Spleen (tissue), 13 donors: ENCODE results near the gene SUPT5H. TPM values are rescaled to one million over a fixed set of nuclear protein-coding genes. Genes with fewer than 3 reads are reported as not detected.

Experiments
- DNase-seq: peaks from one replicate; pipeline ENCODE4 v3.0.0-alpha.2; 2020
- H3K27ac ChIP-seq, 8 donors: fragments of 200-600 bp; sonication (generic) in 7 of 8; 1 replicate in 4 of 8; 2 replicates in 4 of 8; pipeline versions ENCODE4 v1.5.0 to v1.8.0; 2016 to 2021; ENCODE audit warnings: inconsistent platforms in 4 of 8, mild to moderate bottlenecking in 4 of 8, moderate library complexity in 1 of 8
- H3K27me3 ChIP-seq, 7 donors: fragments of 200-600 bp; sonication (generic) in 6 of 7; replicated peaks in 1 of 7; 1 replicate in 4 of 7; 2 replicates in 3 of 7; pipeline versions ENCODE4 v1.5.0 to v1.8.0; 2016 to 2021; ENCODE audit warnings: inconsistent platforms in 3 of 7, mild to moderate bottlenecking in 1 of 7
- H3K36me3 ChIP-seq, 6 donors: fragments of 200-600 bp; sonication (generic) in 5 of 6; 1 replicate in 4 of 6; 2 replicates in 2 of 6; pipeline versions ENCODE4 v1.5.0 to v1.8.0; 2016 to 2021; ENCODE audit warnings: inconsistent platforms in 2 of 6
- H3K4me1 ChIP-seq, 6 donors: fragments of 200-600 bp; sonication (generic) in 5 of 6; 1 replicate in 3 of 6; 2 replicates in 3 of 6; pipeline versions ENCODE4 v1.5.0 to v1.8.0; 2016 to 2021; ENCODE audit warnings: inconsistent platforms in 3 of 6
- H3K4me3 ChIP-seq, 8 donors: fragments of 200-600 bp; sonication (generic) in 7 of 8; 1 replicate in 4 of 8; 2 replicates in 4 of 8; pipeline versions ENCODE4 v1.5.0 to v1.8.0; 2016 to 2021; ENCODE audit warnings: inconsistent platforms in 4 of 8, mild to moderate bottlenecking in 4 of 8, moderate library complexity in 2 of 8
- H3K9me3 ChIP-seq, 8 donors: fragments of 200-600 bp; sonication (generic) in 7 of 8; 1 replicate in 4 of 8; 2 replicates in 4 of 8; pipeline versions ENCODE4 v1.5.0 to v1.8.0; 2016 to 2021; ENCODE audit warnings: inconsistent platforms in 4 of 8
- CTCF ChIP-seq, 11 experiments: fragments of 200-600 bp in 7 of 11; fragments of 450-650 bp in 4 of 11; sonication (generic) in 4 of 11; IDR thresholded peaks in 8 of 11; conservative IDR thresholded peaks in 3 of 11; 1 replicate in 7 of 11; 2 replicates in 4 of 11; pipeline versions ENCODE4 v1.4.0 to v1.8.0; 2016 to 2021; ENCODE audit warnings: antibody characterized with exemption in 11 of 11, inconsistent platforms in 4 of 11, mild to moderate bottlenecking in 1 of 11
- POLR2A ChIP-seq, 3 donors: fragments of 450-650 bp; IDR thresholded peaks; one replicate each; pipeline ENCODE4 v1.5.1; 2017; ENCODE audit warnings: antibody characterized with exemption in 3 of 3, mild to moderate bottlenecking in 1 of 3
- POLR2AphosphoS5 ChIP-seq, 3 donors: sonication (generic); formaldehyde crosslinking; IDR thresholded peaks; one replicate each; pipeline ENCODE4 v1.5.1; 2017; ENCODE audit warnings: antibody characterized with exemption in 3 of 3
- WGBS, 5 donors: extraction: QIAGEN DNeasy Blood & Tissue Kit in 3 of 5; methylation state at CpG; one replicate each; pipeline versions ENCODE4 v1.1.5 to v1.1.7; 2013 to 2018; 5-methylcytosine and 5-hydroxymethylcytosine counted together
- intact Hi-C: fragments of 100-400 bp; cut with DNase I; formaldehyde crosslinking; loops from one replicate; pipeline ENCODE4 v1.15.0; 2023; ENCODE audit warnings: low total_unique reads
- long read RNA-seq, 2 donors: transcript quantifications; one replicate each; lab custom pipeline, GENCODE V29; 2026
- polyA plus RNA-seq, 3 donors: library from polyadenylated mRNA; stranded (reverse); fragments of 200-250 nt; gene quantifications; one replicate each; pipeline ENCODE4 v1.2.1, GENCODE V29; 2013
- total RNA-seq, 7 donors: library from RNA; depleted of rRNA in 3 of 7; stranded (reverse); fragments of >200 nt in 3 of 7; fragmentation: NEBNext Ultra II Directional in 4 of 7; extraction: Animal tissue kit (Norgen Biotek cat#: 25700) in 4 of 7; gene quantifications; one replicate each; pipeline versions ENCODE4 v1.1.0 to v1.2.1, GENCODE V29; 2016 to 2021
- donor health status: healthy with polysubstance abuse.
- donor health status: DM: no; HTN: no; CAD: no; lungs with moderate emphysema.
- donor health status: DM: no; HTN: no; CAD: no.
- donor health status: Bipolar disorder and iron deficiency.
- donor health status: healthy.
- donor health status: DM: no; HTN: no; CAD: no.
- donor health status: DM: yes; HTN: yes; CAD: no.

Gene SUPT5H
- total RNA-seq (100 to 1,000 TPM; 103 to 125 (median 108) TPM), polyA plus RNA-seq (100 to 1,000 TPM in 2 of 3 donors, 10 to 100 TPM in 1; 95.8 to 225 (median 198) TPM)
- long read RNA-seq, donor 1, partial matches to known transcripts, result 0 of 2 reads
- long read RNA-seq, donor 1, other reads (novel, unspliced or antisense), result 0 of 2 reads
- long read RNA-seq, donor 2, partial matches to known transcripts, result 0 of 2 reads
- long read RNA-seq, donor 2, other reads (novel, unspliced or antisense), result 0 of 2 reads

- TF ChIP-seq CTCF (IDR thresholded peaks at IDR 0.05 in 8 of 11, conservative IDR thresholded peaks at IDR 0.05 in 3 of 11) (peak in 4 of 11 experiments; percentile 15 to 43 (median 30)), POLR2AphosphoS5 (IDR thresholded peaks at IDR 0.05) (peak; percentile 100), POLR2A (IDR thresholded peaks at IDR 0.05) (peak; percentile 77 to 89 (median 85))
- peak within 1 kb of the TSS; percentile 60 to 97 (median 82) for H3K4me3 ChIP-seq
- H3K36me3 ChIP-seq, result peaks cover 0 to 22% (median 0%) of the 10 kb centered on the region in 6 donors
- no peaks in the 10 kb centered on the region for H3K27me3 ChIP-seq
- peak; percentile 99 for DNase-seq
- WGBS, 5 donors, result 0 to 1% (median 0%) methylated on average over 55 to 68 of the region's 68 CpGs
- H3K9me3 ChIP-seq, result no peaks in the 10 kb centered on the region
- peak within 1 kb of the TSS; percentile 89 to 97 (median 96) for H3K27ac ChIP-seq
- intact Hi-C loops, result loop anchor here (10.0 kb wide), 1 partner anchor 89 kb away; the partner anchor contains the start of gene EID2B
- peaks cover 42 to 66% (median 55%) of the 10 kb centered on the region in 6 donors for H3K4me1 ChIP-seq
Observed at GRCh38 chr19:39445196-39446111, at the start of gene SUPT5H. Gene SUPT5H (plus strand): TSS chr19:39445582. CDS start chr19:39445891, 309 bp downstream.

- H3K36me3 ChIP-seq, result peaks cover 0 to 56% (median 35%) of the 10 kb centered on the region in 6 donors
- intact Hi-C loops, result no loop called here
- DNase-seq, result peak; percentile 98
- H3K9me3 ChIP-seq, result no peaks in the 10 kb centered on the region
- WGBS, 5 donors, result 19 to 39% (median 27%) methylated on average over 13 to 17 of the region's 17 CpGs
- peak overlapping the region; percentile 83 to 100 (median 98) for H3K27ac ChIP-seq
- TF ChIP-seq POLR2A (IDR thresholded peaks at IDR 0.05), result peak in 1 of 3 donors; percentile 15
- TF ChIP-seq POLR2AphosphoS5 (IDR thresholded peaks at IDR 0.05), result peak; percentile 86 to 94 (median 89)
- TF ChIP-seq CTCF (IDR thresholded peaks at IDR 0.05 in 8 of 11, conservative IDR thresholded peaks at IDR 0.05 in 3 of 11), result peak; percentile 98 to 99 (median 99)
- H3K4me1 ChIP-seq, result peaks cover 45 to 85% (median 67%) of the 10 kb centered on the region in 6 donors
- no peaks in the 10 kb centered on the region for H3K27me3 ChIP-seq
- H3K4me3 ChIP-seq, result peak overlapping the region in 4 of 8 donors; percentile 1 to 62 (median 14)
Observed at GRCh38 chr19:39397360-39398296, 47.8 kb upstream of the SUPT5H start.

GRCh38 chr19:39398297-39398864 is 47.0 kb upstream of the SUPT5H start:
- WGBS, 5 donors, result 31 to 56% (median 48%) methylated on average over 8 to 11 of the region's 11 CpGs
- peak; percentile 95 for DNase-seq
- peak overlapping the region; percentile 83 to 100 (median 98) for H3K27ac ChIP-seq
- intact Hi-C loops, result no loop called here
- peak overlapping the region in 4 of 8 donors; percentile 1 to 62 (median 14) for H3K4me3 ChIP-seq
- peaks cover 0 to 48% (median 29%) of the 10 kb centered on the region in 6 donors for H3K36me3 ChIP-seq
- TF ChIP-seq CTCF (IDR thresholded peaks at IDR 0.05 in 8 of 11, conservative IDR thresholded peaks at IDR 0.05 in 3 of 11), result peak in 1 of 11 experiments; percentile 5
- no peak for TF ChIP-seq POLR2A (IDR thresholded peaks at IDR 0.05)
- TF ChIP-seq POLR2AphosphoS5 (IDR thresholded peaks at IDR 0.05), result peak; percentile 69 to 87 (median 84)
- no peaks in the 10 kb centered on the region for H3K9me3 ChIP-seq
- no peaks in the 10 kb centered on the region for H3K27me3 ChIP-seq
- H3K4me1 ChIP-seq, result peaks cover 45 to 85% (median 71%) of the 10 kb centered on the region in 6 donors
